OCI-LY7 (cell line): ENCODE results near the gene ABHD6. TPM values are rescaled to one million over a fixed set of nuclear protein-coding genes. Genes with fewer than 3 reads are reported as not detected.
"Not testable (repeated sequence)": the region's sequence is repeated elsewhere in the genome, so short reads cannot be mapped to it uniquely, and the experiment has no call there.

Source experiments
- BruUV-seq: library from RNA; stranded (reverse); fragments of 400-500 nt; replicated peaks from 2 replicates; lab custom pipeline; 2021; lab: Mats Ljungman, UMichigan
- CTCF ChIA-PET: fragments of 300-600 bp; sonication (Branson Sonifier 250); formaldehyde crosslinking; loops from one replicate; lab custom pipeline; 2022; ENCODE audit warnings: antibody characterized with exemption; ENCODE audit not compliant: unreplicated experiment; lab: Charles Lee
- POLR2A ChIA-PET: fragments of 300-600 bp; sonication (Branson Sonifier 250); formaldehyde crosslinking; loops from one replicate; lab custom pipeline; 2022; ENCODE audit warnings: antibody characterized with exemption; lab: Charles Lee
- DNase-seq: peaks from one replicate; pipeline ENCODE4 v3.0.0-alpha.2; 2015; ENCODE audit warnings: low spot score
- H2AFZ ChIP-seq: fragments of 200-600 bp; sonication (generic), shearing (Covaris generic); 2 replicates; pipeline ENCODE4 v1.6.1; 2014; ENCODE audit warnings: mild to moderate bottlenecking, antibody characterized with exemption, low read length, moderate library complexity
- H3K27ac ChIP-seq: fragments of 200-600 bp; sonication (generic); 2 replicates; pipeline ENCODE4 v1.5.1; 2014; ENCODE audit warnings: mixed run types, low read depth, mild to moderate bottlenecking, moderate library complexity, low read length, inconsistent platforms; ENCODE audit not compliant: poor library complexity, severe bottlenecking
- H3K36me3 ChIP-seq: fragments of 200-600 bp; sonication (generic); 2 replicates; pipeline ENCODE4 v1.6.1; 2014; ENCODE audit warnings: mild to moderate bottlenecking, antibody characterized with exemption, low read length, moderate library complexity, mixed read lengths; ENCODE audit not compliant: insufficient read depth
- H3K4me1 ChIP-seq: fragments of 200-600 bp; sonication (generic); 2 replicates; pipeline ENCODE4 v1.5.1; 2014; ENCODE audit warnings: mild to moderate bottlenecking, low read length; ENCODE audit not compliant: insufficient read depth, poor library complexity, severe bottlenecking
- H3K4me2 ChIP-seq: fragments of 200-600 bp; sonication (generic); 2 replicates; pipeline ENCODE4 v1.6.1; 2014; ENCODE audit warnings: mild to moderate bottlenecking, low read length
- H3K4me3 ChIP-seq: fragments of 200-600 bp; sonication (generic); 2 replicates; pipeline ENCODE4 v1.5.1; 2014; ENCODE audit warnings: mild to moderate bottlenecking, low read depth, low read length; ENCODE audit not compliant: poor library complexity, severe bottlenecking
- H3K79me2 ChIP-seq: fragments of 200-600 bp; sonication (generic); 2 replicates; pipeline ENCODE4 v1.6.1; 2016; ENCODE audit warnings: low read depth, mild to moderate bottlenecking, low read length, moderate library complexity, mixed read lengths; ENCODE audit not compliant: insufficient read depth
- H3K9me2 ChIP-seq: fragments of 200-600 bp; sonication (generic); 2 replicates; pipeline ENCODE4 v1.6.1; 2016; ENCODE audit warnings: mild to moderate bottlenecking, low read length, mixed read lengths; ENCODE audit not compliant: insufficient read depth
- H3K9me3 ChIP-seq: fragments of 200-600 bp; sonication (generic); 2 replicates; pipeline ENCODE4 v1.6.1; 2014; ENCODE audit warnings: mild to moderate bottlenecking, mixed run types, low read length, mixed read lengths
- H4K20me1 ChIP-seq: fragments of 200-600 bp; sonication (generic); 2 replicates; pipeline ENCODE4 v1.6.1; 2014; ENCODE audit warnings: mild to moderate bottlenecking, antibody characterized with exemption, low read length, moderate library complexity, mixed read lengths; ENCODE audit not compliant: insufficient read depth
- EZH2phosphoT487 ChIP-seq: fragments of 200-600 bp; sonication (generic); IDR thresholded peaks from 2 replicates; pipeline ENCODE4 v1.6.1; 2018; ENCODE audit warnings: low read depth, borderline replicate concordance, mild to moderate bottlenecking, mixed run types, antibody characterized with exemption, low read length, moderate library complexity, mixed read lengths
- intact Hi-C: fragments of 100-400 bp; cut with micrococcal nuclease; formaldehyde crosslinking; loops from one replicate; pipeline ENCODE4 v1.10.0; 2022; ENCODE audit not compliant: unreplicated experiment
- total RNA-seq, 2 experiments: library from RNA; depleted of rRNA in 1 of 2; stranded (reverse); fragments of >200 nt in 1 of 2; shearing (Covaris generic) in 1 of 2; gene quantifications; 2 replicates each; pipeline ENCODE4 v1.2.3, GENCODE V29; 2014 to 2022
- TF ChIP-seq, protein P1 (sequence below): fragments of 200-600 bp; sonication (generic); conservative IDR thresholded peaks from 2 replicates; pipeline ENCODE4 v1.5.1; 2014; ENCODE audit warnings: mild to moderate bottlenecking, antibody characterized with exemption, low read length, moderate library complexity, mixed read lengths

ABHD6 gene
- total RNA-seq, 2 experiments from 2014 or later, result 5.8 to 10.7 TPM

DNA sequence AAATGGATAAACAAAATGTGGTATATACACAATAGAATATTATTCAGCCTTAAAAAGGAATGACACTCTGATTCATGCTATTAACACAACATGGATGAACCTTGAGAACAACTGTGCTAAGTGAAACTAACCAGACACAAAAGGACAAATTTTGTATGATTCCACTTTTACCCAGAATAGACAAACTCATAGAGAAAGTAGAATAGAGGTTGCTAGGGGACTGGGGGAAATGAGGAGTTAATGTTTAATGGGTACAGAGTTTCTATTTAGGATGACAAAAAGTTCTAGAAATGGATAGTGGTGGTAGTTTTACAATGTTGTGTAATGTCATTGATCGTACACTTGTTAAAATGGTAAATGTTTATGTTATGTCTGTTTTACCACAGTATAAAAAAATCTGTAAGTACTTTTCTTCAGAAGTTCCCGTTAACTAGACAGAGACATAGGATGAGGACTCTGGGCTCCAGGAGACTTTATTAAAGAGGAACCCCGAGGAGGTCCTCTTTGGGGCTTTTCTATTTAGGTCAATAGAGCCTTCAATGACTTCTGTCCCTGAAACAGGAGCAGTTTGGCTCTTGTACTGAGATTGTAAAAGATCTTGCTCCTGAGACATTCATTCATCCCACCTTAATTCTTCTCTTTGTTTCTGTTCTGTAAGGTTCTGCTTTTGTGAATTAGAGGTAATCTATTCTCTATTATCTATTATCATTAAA, 24.5 kb downstream of the ABHD6 start:
- no TSS peak for BruUV-seq
- TF ChIP-seq, protein P1, sequence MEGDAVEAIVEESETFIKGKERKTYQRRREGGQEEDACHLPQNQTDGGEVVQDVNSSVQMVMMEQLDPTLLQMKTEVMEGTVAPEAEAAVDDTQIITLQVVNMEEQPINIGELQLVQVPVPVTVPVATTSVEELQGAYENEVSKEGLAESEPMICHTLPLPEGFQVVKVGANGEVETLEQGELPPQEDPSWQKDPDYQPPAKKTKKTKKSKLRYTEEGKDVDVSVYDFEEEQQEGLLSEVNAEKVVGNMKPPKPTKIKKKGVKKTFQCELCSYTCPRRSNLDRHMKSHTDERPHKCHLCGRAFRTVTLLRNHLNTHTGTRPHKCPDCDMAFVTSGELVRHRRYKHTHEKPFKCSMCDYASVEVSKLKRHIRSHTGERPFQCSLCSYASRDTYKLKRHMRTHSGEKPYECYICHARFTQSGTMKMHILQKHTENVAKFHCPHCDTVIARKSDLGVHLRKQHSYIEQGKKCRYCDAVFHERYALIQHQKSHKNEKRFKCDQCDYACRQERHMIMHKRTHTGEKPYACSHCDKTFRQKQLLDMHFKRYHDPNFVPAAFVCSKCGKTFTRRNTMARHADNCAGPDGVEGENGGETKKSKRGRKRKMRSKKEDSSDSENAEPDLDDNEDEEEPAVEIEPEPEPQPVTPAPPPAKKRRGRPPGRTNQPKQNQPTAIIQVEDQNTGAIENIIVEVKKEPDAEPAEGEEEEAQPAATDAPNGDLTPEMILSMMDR, result no peak
- TF ChIP-seq EZH2phosphoT487, result no peak
- Histone ChIP-seq H3K36me3 (peaks cover 4% of the 10 kb centered on the region; the same call in 1 of the 2 replicates), H3K9me3 (no peaks in the 10 kb centered on the region), H4K20me1 (no peaks in the 10 kb centered on the region), H2AFZ (no peak overlapping the region), H3K27ac (no peak overlapping the region), H3K9me2 (no peaks in the 10 kb centered on the region), H3K79me2 (no peaks in the 10 kb centered on the region), H3K4me1 (peaks cover 14% of the 10 kb centered on the region), H3K4me2 (no peak overlapping the region), H3K4me3 (no peak overlapping the region)
- no peak for DNase-seq
- ChIA-PET CTCF (no interaction called here), POLR2A (no interaction called here)
- intact Hi-C loops, result no loop called here

DNA sequence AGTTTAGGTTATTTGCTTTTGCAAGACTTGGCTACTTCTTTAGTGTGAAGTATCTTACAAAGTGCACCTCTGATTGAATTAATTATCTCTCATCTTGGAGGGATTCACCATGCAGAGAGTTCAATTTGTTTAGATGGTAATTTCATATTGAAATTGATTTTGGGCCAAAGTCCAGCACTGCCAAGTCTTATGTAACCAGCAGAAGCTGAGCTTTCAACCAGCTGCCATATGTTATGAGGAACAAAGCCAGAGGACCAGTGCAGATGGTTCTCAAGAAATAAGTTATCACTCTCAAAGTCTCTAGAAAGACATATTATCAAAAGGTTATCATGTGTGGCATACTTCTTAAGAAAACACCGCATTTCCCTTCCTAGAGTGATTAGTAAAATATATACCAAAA, 29.0 kb downstream of the ABHD6 start:
- BruUV-seq, result no TSS peak

DNA sequence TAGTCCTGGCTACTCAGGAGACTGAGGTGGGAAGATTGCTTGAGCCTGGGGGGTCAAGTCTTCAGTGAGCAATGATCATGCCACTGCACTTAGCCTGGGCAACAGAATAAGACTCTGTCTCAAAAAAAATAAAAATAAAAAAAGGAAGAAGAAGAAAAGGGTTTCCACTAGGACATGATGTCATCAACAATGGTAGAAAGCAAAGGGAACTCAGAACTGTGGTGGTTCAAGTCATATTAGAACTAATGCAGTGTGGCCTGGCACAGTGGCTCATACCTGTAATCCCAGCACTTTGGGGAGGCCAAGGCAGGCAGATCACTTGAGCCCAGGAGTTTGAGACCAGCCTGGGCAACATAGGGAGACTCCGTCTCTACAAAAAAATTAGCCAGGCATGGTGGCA, 30.0 kb downstream of the ABHD6 start:
- peaks cover 14% of the 10 kb centered on the region for H3K4me1 ChIP-seq
- POLR2A ChIA-PET, H3K9me2 ChIP-seq, intact Hi-C loops, H3K9me3 ChIP-seq, H2AFZ ChIP-seq, H3K4me2 ChIP-seq, H3K36me3 ChIP-seq, H3K4me3 ChIP-seq, BruUV-seq, DNase-seq, H4K20me1 ChIP-seq, H3K27ac ChIP-seq, CTCF ChIA-PET, H3K79me2 ChIP-seq: not testable (repeated sequence)

More for the DNA sequence above, 29.0 kb downstream of the ABHD6 start:
- Histone ChIP-seq H3K27ac (no peak overlapping the region), H3K4me3 (no peak overlapping the region), H3K36me3 (no peaks in the 10 kb centered on the region), H3K4me1 (peaks cover 14% of the 10 kb centered on the region), H3K9me3 (no peaks in the 10 kb centered on the region), H3K4me2 (peak overlapping the region; percentile 36), H2AFZ (peak overlapping the region; percentile 4; the same call in 1 of the 2 replicates), H3K79me2 (no peaks in the 10 kb centered on the region), H4K20me1 (no peaks in the 10 kb centered on the region), H3K9me2 (no peaks in the 10 kb centered on the region)
- TF ChIP-seq, protein P1, result no peak
- no peak for TF ChIP-seq EZH2phosphoT487
- intact Hi-C loops, result no loop called here
- POLR2A ChIA-PET, result interaction anchor here (1.0 kb wide), 1 partner anchor 58 kb away, joined by 3 read pairs; no protein-coding TSS in a partner anchor
- CTCF ChIA-PET, result no interaction called here
- DNase-seq, result peak; percentile 31
